SK-N-SH treated with all-trans-retinoic acid at 6 μM for 48 hours (cell line): Measurements from ENCODE around the gene AMELY.
"Not testable (repeated sequence)": the region's sequence is repeated elsewhere in the genome, so short reads cannot be mapped to it uniquely, and the experiment has no call there.

Experiments
- ATAC-seq: fragments of 200-7000 bp; cut with Tn5 transposase; 3 replicates; pipeline ENCODE4 v1.9.1; 2020; ENCODE audit warnings: mild to moderate bottlenecking, moderate library complexity
- ARNTL ChIP-seq: fragments of 450-650 bp; formaldehyde crosslinking; IDR thresholded peaks from 2 replicates; pipeline ENCODE4 v1.5.0; 2020; ENCODE audit warnings: low read depth, mild to moderate bottlenecking, moderate library complexity, borderline replicate concordance
- BACH2 ChIP-seq: fragments of 250-450 bp; sonication (Bioruptor Pico); IDR thresholded peaks from 2 replicates; pipeline ENCODE4 v1.9.0; 2021; ENCODE audit warnings: mild to moderate bottlenecking, borderline replicate concordance
- CSDC2 ChIP-seq: fragments of 250-450 bp; sonication (Bioruptor Pico); IDR thresholded peaks from 2 replicates; pipeline ENCODE4 v1.5.0; 2020; ENCODE audit warnings: mild to moderate bottlenecking, moderate library complexity
- ESRRG ChIP-seq: fragments of 250-450 bp; sonication (Bioruptor Pico); IDR thresholded peaks from 2 replicates; pipeline ENCODE4 v1.6.1; 2021; ENCODE audit warnings: mild to moderate bottlenecking
- GLIS3 ChIP-seq: fragments of 250-450 bp; sonication (Bioruptor Pico); IDR thresholded peaks from 2 replicates; pipeline ENCODE4 v1.5.0; 2020; ENCODE audit warnings: mild to moderate bottlenecking, moderate library complexity
- ISL1 ChIP-seq: fragments of 250-450 bp; sonication (Bioruptor Pico); IDR thresholded peaks from 2 replicates; pipeline ENCODE4 v2.1.2; 2022; ENCODE audit warnings: mild to moderate bottlenecking, moderate library complexity
- OSR1 ChIP-seq: fragments of 250-450 bp; sonication (Bioruptor Pico); IDR thresholded peaks from 2 replicates; pipeline ENCODE4 v1.8.0; 2022; ENCODE audit warnings: moderate library complexity, mild to moderate bottlenecking, inconsistent platforms
- RARB ChIP-seq: fragments of 250-450 bp; sonication (Bioruptor Pico); IDR thresholded peaks from 2 replicates; pipeline ENCODE4 v1.8.0; 2021; ENCODE audit warnings: mild to moderate bottlenecking, moderate library complexity
- SNAI2 ChIP-seq: fragments of 250-450 bp; sonication (Bioruptor Pico); IDR thresholded peaks from 2 replicates; pipeline ENCODE4 v1.5.0; 2020; ENCODE audit warnings: mild to moderate bottlenecking, moderate library complexity
- TCF4 ChIP-seq: fragments of 250-450 bp; sonication (Bioruptor Pico); IDR thresholded peaks from 2 replicates; pipeline ENCODE4 v1.8.0; 2021; ENCODE audit warnings: mild to moderate bottlenecking, moderate library complexity, borderline replicate concordance
- TOX ChIP-seq: fragments of 250-450 bp; sonication (Bioruptor Pico); IDR thresholded peaks from 2 replicates; pipeline ENCODE4 v1.8.0; 2021; ENCODE audit warnings: mild to moderate bottlenecking, moderate library complexity, borderline replicate concordance
- ZC3H10 ChIP-seq: fragments of 250-450 bp; sonication (Bioruptor Pico); IDR thresholded peaks from 2 replicates; pipeline ENCODE4 v1.5.1; 2021; ENCODE audit warnings: mild to moderate bottlenecking, moderate library complexity
- ZFP3 ChIP-seq: fragments of 250-450 bp; sonication (Bioruptor Pico); IDR thresholded peaks from 2 replicates; pipeline ENCODE4 v1.5.0; 2020; ENCODE audit warnings: mild to moderate bottlenecking, moderate library complexity
- ZFP30 ChIP-seq: fragments of 450-650 bp; formaldehyde crosslinking; IDR thresholded peaks from 2 replicates; pipeline ENCODE4 v1.5.0; 2022; ENCODE audit warnings: mild to moderate bottlenecking, moderate library complexity
- ZNF565 ChIP-seq: fragments of 450-650 bp; formaldehyde crosslinking; conservative IDR thresholded peaks from 2 replicates; pipeline ENCODE4 v1.5.0; 2020; ENCODE audit warnings: low read depth, mild to moderate bottlenecking, moderate library complexity
- ZNF70 ChIP-seq: fragments of 450-650 bp; formaldehyde crosslinking; IDR thresholded peaks from 2 replicates; pipeline ENCODE4 v1.5.0; 2020; ENCODE audit warnings: mild to moderate bottlenecking, moderate library complexity
- TF ChIP-seq, protein P1 (sequence below): fragments of 250-450 bp; sonication (Bioruptor Pico); IDR thresholded peaks from 2 replicates; pipeline ENCODE4 v1.5.1; 2020; ENCODE audit warnings: low read depth, mild to moderate bottlenecking, moderate library complexity
- TF ChIP-seq, protein P2 (sequence below): fragments of 250-450 bp; sonication (Bioruptor Pico); IDR thresholded peaks from 2 replicates; pipeline ENCODE4 v1.8.0; 2020; ENCODE audit warnings: mild to moderate bottlenecking, moderate library complexity, borderline replicate concordance
- TF ChIP-seq, protein P3 (sequence below): fragments of 250-450 bp; sonication (Bioruptor Pico); IDR thresholded peaks from 2 replicates; pipeline ENCODE4 v1.8.0; 2021; ENCODE audit warnings: low read depth, mild to moderate bottlenecking, moderate library complexity, borderline replicate concordance
- TF ChIP-seq, protein P4 (sequence below): fragments of 250-450 bp; sonication (Bioruptor Pico); IDR thresholded peaks from 2 replicates; pipeline ENCODE4 v1.5.1; 2021; ENCODE audit warnings: mild to moderate bottlenecking, moderate library complexity
- TF ChIP-seq, protein P5 (sequence below): fragments of 250-450 bp; sonication (Bioruptor Pico); IDR thresholded peaks from 2 replicates; pipeline ENCODE4 v1.5.0; 2020; ENCODE audit warnings: mild to moderate bottlenecking, moderate library complexity

The AMELY gene

DNA sequence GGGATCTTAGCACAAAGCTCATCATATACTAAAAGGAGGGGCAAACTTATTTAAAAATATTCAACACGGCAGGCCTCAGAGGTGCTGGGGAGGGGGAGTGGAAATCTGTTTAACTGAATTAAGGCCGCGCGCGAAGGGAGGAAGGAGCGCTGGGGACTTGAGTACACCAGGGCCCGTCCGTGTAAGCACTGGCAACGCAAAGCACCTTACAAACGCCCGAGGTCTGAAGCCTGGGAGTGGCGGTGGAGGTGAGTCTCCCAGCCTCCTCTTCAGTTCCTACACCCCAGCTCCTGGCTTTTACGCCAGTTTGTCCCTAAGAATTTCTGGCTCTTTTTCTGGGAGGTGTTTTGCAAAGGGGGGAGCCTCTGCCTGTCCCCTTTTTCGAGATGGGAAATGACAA is 1.7 kb downstream of the AMELY start:
- no peak for ATAC-seq
- TF ChIP-seq, protein P1, sequence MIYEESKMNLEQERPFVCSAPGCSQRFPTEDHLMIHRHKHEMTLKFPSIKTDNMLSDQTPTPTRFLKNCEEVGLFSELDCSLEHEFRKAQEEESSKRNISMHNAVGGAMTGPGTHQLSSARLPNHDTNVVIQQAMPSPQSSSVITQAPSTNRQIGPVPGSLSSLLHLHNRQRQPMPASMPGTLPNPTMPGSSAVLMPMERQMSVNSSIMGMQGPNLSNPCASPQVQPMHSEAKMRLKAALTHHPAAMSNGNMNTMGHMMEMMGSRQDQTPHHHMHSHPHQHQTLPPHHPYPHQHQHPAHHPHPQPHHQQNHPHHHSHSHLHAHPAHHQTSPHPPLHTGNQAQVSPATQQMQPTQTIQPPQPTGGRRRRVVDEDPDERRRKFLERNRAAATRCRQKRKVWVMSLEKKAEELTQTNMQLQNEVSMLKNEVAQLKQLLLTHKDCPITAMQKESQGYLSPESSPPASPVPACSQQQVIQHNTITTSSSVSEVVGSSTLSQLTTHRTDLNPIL (CRISPR knock-in tag) = no peak
- no peak for TF ChIP-seq ZFP30 (CRISPR knock-in tag)
- no peak for TF ChIP-seq ZC3H10
- TF ChIP-seq, protein P2, sequence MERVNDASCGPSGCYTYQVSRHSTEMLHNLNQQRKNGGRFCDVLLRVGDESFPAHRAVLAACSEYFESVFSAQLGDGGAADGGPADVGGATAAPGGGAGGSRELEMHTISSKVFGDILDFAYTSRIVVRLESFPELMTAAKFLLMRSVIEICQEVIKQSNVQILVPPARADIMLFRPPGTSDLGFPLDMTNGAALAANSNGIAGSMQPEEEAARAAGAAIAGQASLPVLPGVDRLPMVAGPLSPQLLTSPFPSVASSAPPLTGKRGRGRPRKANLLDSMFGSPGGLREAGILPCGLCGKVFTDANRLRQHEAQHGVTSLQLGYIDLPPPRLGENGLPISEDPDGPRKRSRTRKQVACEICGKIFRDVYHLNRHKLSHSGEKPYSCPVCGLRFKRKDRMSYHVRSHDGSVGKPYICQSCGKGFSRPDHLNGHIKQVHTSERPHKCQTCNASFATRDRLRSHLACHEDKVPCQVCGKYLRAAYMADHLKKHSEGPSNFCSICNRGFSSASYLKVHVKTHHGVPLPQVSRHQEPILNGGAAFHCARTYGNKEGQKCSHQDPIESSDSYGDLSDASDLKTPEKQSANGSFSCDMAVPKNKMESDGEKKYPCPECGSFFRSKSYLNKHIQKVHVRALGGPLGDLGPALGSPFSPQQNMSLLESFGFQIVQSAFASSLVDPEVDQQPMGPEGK = no peak
- no peak for TF ChIP-seq ZNF70 (CRISPR knock-in tag)
- no peak for TF ChIP-seq BACH2 (CRISPR knock-in tag)
- no peak for TF ChIP-seq CSDC2 (CRISPR knock-in tag)
- no peak for TF ChIP-seq ISL1 (CRISPR knock-in tag)
- TF ChIP-seq GLIS3 (CRISPR knock-in tag) = no peak
- TF ChIP-seq, protein P3, sequence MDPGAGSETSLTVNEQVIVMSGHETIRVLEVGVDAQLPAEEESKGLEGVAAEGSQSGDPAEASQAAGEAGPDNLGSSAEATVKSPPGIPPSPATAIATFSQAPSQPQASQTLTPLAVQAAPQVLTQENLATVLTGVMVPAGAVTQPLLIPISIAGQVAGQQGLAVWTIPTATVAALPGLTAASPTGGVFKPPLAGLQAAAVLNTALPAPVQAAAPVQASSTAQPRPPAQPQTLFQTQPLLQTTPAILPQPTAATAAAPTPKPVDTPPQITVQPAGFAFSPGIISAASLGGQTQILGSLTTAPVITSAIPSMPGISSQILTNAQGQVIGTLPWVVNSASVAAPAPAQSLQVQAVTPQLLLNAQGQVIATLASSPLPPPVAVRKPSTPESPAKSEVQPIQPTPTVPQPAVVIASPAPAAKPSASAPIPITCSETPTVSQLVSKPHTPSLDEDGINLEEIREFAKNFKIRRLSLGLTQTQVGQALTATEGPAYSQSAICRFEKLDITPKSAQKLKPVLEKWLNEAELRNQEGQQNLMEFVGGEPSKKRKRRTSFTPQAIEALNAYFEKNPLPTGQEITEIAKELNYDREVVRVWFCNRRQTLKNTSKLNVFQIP = no peak
- TF ChIP-seq ZFP3 (CRISPR knock-in tag) = no peak
- TF ChIP-seq SNAI2 = no peak
- TF ChIP-seq TCF4 = no peak
- TF ChIP-seq RARB (CRISPR knock-in tag) = no peak
- TF ChIP-seq, protein P4, sequence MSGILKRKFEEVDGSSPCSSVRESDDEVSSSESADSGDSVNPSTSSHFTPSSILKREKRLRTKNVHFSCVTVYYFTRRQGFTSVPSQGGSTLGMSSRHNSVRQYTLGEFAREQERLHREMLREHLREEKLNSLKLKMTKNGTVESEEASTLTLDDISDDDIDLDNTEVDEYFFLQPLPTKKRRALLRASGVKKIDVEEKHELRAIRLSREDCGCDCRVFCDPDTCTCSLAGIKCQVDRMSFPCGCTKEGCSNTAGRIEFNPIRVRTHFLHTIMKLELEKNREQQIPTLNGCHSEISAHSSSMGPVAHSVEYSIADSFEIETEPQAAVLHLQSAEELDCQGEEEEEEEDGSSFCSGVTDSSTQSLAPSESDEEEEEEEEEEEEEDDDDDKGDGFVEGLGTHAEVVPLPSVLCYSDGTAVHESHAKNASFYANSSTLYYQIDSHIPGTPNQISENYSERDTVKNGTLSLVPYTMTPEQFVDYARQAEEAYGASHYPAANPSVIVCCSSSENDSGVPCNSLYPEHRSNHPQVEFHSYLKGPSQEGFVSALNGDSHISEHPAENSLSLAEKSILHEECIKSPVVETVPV (CRISPR knock-in tag) = no peak
- no peak for TF ChIP-seq OSR1 (CRISPR knock-in tag)
- TF ChIP-seq ARNTL (CRISPR knock-in tag) = no peak
- no peak for TF ChIP-seq TOX (CRISPR knock-in tag)
- TF ChIP-seq ESRRG = no peak
- no peak for TF ChIP-seq ZNF565

DNA sequence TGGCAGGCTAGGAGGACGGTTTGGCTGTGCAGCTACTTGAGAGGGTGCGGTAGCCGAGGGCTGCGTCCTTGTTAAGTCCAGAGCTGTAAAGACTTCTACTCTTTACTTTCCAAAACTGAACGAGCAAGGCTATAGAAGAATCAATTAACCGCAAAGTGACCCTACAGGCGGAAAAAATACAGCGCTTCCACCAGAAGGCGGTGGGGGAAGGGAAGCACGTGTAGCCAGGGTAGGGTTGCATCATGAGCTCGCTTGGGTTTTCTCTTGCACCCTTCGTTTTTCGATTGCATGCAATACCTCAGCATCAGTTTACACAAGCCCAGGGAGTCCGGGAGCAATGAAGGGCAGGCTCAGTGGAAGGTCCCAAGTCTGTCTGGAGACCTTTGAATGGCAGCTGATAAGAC is 2.4 kb downstream of the AMELY start:
- no peak for TF ChIP-seq SNAI2
- no peak for TF ChIP-seq RARB (CRISPR knock-in tag)
- TF ChIP-seq, protein P4 (CRISPR knock-in tag) = no peak
- no peak for TF ChIP-seq ZFP3 (CRISPR knock-in tag)
- no peak for TF ChIP-seq ARNTL (CRISPR knock-in tag)
- TF ChIP-seq, all 23 proteins: peak for 0

DNA sequence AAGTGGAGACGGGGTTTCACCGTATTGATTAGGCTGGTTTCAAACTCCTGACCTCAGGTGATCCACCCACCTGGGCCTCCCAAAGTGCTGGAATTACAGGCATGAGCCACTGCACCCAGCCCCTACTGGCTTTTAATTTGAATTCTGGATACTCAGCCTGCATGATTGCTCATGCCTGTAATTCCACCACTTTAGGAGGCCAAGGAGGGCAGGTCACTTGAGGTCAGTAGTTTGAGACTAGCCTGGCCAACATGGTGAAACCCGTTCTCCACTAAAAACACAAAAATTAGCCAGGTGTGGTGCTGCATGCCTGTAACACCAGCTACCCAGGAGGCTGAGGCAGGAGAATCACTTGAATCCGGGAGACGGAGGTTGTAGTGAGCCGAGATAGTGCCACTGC is 3.5 kb downstream of the AMELY start:
- ATAC-seq = not testable (repeated sequence)

More for the DNA sequence above, 2.4 kb downstream of the AMELY start:
- ATAC-seq = no peak

DNA sequence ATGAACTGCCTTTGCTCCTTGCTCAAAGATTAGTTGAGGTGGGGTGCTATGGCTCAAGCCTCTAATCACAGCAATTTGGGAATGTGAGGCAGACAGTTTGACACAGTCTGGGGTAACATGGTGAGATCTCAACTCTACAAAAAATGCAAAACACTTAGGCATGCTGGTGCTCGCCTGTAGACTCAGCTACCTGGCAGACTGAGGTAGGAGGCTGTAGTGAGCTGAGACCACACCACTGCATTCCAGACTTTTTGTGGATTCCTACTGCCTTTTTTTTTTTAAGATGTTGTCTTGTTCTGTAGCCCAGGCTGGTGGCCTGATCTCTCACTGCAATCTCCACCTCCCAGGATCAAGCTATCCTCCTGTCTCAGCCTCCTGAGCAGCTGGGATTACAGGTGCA is 4.0 kb downstream of the AMELY start:
- ATAC-seq = no peak
- TF ChIP-seq ESRRG (no peak), ZC3H10 (no peak), RARB (CRISPR knock-in tag) (no peak)
- TF ChIP-seq, protein P5, sequence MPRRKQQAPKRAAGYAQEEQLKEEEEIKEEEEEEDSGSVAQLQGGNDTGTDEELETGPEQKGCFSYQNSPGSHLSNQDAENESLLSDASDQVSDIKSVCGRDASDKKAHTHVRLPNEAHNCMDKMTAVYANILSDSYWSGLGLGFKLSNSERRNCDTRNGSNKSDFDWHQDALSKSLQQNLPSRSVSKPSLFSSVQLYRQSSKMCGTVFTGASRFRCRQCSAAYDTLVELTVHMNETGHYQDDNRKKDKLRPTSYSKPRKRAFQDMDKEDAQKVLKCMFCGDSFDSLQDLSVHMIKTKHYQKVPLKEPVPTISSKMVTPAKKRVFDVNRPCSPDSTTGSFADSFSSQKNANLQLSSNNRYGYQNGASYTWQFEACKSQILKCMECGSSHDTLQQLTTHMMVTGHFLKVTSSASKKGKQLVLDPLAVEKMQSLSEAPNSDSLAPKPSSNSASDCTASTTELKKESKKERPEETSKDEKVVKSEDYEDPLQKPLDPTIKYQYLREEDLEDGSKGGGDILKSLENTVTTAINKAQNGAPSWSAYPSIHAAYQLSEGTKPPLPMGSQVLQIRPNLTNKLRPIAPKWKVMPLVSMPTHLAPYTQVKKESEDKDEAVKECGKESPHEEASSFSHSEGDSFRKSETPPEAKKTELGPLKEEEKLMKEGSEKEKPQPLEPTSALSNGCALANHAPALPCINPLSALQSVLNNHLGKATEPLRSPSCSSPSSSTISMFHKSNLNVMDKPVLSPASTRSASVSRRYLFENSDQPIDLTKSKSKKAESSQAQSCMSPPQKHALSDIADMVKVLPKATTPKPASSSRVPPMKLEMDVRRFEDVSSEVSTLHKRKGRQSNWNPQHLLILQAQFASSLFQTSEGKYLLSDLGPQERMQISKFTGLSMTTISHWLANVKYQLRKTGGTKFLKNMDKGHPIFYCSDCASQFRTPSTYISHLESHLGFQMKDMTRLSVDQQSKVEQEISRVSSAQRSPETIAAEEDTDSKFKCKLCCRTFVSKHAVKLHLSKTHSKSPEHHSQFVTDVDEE (CRISPR knock-in tag) = no peak
- TF ChIP-seq, all 23 proteins: peak for 0

DNA sequence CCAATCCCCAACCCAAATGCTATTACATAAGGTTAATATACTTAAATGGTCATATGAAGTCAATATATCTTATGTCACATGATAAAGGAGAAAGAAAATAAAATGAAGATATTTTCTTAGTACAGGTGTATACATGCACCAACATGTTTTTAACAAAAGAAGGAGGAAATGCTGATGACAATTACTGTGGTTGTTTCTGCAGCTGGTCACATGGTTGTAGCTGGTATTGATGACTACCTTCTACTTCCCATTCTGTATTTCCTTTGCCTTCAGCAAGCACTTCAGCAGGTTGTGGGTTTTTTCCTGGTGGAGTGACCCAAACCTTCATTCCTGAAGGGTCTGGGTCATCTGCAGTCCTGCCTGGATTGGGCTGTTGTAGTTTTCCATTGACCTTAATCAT is 9.4 kb downstream of the AMELY start:
- not testable (repeated sequence) for ATAC-seq
